OCI-LY7 (cell line): ENCODE data around the gene RAB22A.

Experiments used
- EZH2phosphoT487 ChIP-seq: fragments of 200-600 bp; sonication (generic); IDR thresholded peaks from 2 replicates; pipeline ENCODE4 v1.6.1; 2018; ENCODE audit warnings: low read depth, borderline replicate concordance, mild to moderate bottlenecking, mixed run types, antibody characterized with exemption, low read length, moderate library complexity, mixed read lengths
- TF ChIP-seq, protein P1 (sequence below): fragments of 200-600 bp; sonication (generic); conservative IDR thresholded peaks from 2 replicates; pipeline ENCODE4 v1.5.1; 2014; ENCODE audit warnings: mild to moderate bottlenecking, antibody characterized with exemption, low read length, moderate library complexity, mixed read lengths

DNA sequence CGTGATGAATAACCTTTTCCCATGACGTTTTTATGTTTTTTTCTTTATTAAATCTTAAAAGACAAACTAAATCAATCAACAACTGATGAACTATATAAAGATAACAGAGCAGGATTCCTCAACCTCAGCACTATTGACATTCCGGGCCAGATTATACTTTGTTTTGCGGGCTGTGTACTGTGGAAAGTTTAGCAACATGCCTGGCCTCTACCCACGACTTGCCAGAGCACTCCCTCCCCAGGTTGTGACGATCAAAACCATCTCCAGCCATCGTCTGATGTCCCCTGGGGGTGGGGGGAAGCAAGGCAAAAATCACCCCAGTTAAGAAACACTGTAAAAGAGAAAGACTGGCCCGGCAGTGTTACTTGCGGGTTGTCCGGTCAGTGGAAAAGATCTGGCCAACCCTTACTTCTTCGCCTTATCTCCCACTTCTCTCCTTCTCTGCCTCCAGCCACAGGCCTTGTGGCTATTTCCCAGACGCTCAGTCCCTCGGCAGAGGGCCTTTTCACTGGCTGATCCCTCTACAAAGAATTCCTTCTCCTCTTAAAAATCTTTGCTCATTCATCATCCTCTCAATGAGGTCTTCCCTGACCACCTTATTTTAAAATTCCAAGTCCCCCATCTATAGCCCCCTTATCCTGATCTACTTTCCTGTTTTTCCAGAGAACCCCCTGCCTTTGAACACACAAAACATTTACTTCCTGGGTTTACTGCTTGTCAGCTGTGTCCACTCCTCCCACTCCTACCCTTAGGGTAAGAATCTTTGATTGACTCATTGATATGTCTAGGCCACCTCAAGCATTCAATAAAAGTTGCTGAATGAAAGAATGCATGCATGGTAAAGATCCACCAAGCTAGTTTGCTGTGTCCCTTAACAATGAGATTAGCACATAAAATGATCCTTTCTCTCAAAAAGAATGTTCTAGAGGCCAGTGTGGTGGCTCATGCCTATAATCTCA lies 14.7 kb upstream of the RAB22A start:
- TF ChIP-seq, protein P1, sequence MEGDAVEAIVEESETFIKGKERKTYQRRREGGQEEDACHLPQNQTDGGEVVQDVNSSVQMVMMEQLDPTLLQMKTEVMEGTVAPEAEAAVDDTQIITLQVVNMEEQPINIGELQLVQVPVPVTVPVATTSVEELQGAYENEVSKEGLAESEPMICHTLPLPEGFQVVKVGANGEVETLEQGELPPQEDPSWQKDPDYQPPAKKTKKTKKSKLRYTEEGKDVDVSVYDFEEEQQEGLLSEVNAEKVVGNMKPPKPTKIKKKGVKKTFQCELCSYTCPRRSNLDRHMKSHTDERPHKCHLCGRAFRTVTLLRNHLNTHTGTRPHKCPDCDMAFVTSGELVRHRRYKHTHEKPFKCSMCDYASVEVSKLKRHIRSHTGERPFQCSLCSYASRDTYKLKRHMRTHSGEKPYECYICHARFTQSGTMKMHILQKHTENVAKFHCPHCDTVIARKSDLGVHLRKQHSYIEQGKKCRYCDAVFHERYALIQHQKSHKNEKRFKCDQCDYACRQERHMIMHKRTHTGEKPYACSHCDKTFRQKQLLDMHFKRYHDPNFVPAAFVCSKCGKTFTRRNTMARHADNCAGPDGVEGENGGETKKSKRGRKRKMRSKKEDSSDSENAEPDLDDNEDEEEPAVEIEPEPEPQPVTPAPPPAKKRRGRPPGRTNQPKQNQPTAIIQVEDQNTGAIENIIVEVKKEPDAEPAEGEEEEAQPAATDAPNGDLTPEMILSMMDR: no peak
- no peak for TF ChIP-seq EZH2phosphoT487
